Choroid plexus epithelial cell (primary cell): ENCODE data around the gene FRYL.

Experiments
- DNase-seq: peaks from one replicate; pipeline ENCODE4 v3.0.0-alpha.2; 2010; ENCODE audit warnings: low read depth
- H3K4me3 ChIP-seq: 2 replicates; pipeline ENCODE4 v1.5.1; 2011; ENCODE audit warnings: low read depth, mild to moderate bottlenecking, control low read depth, low read length, moderate library complexity
- TF ChIP-seq, protein P1 (sequence below): conservative IDR thresholded peaks from 2 replicates; pipeline ENCODE4 v1.5.1; 2011; ENCODE audit warnings: low read depth, mild to moderate bottlenecking, control low read depth, inconsistent platforms, low read length, moderate library complexity

Gene FRYL

DNA sequence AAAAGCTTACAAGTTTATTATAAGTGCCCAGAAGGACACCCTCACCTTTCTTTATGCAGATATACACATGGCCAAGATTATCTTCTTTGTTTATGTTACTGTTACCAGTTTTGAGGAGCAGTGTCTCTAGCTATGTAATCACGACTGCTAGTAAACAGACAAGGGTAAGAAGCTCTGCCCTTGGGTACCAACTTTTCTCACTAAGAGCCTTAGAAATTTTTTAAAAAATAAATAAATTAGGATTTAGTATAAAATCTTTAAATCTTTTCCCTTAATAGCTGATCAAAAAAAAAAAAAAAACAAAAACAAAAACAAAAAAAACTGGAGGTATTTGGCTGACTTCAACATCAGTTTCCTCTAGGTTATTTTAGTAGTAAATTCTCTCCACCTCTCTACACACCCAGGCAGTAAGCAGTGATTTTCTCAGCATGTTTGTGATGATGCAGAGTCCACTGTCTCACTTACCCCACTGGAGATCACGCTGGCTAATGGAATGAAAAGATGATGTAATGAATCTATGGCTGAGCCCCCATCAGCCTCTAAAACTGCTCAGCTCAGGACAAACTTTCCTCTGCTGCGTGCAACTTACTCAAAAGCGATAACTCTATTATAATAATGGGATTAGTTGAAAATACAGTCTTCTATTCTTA lies 125.9 kb downstream of the FRYL start:
- TF ChIP-seq, protein P1, sequence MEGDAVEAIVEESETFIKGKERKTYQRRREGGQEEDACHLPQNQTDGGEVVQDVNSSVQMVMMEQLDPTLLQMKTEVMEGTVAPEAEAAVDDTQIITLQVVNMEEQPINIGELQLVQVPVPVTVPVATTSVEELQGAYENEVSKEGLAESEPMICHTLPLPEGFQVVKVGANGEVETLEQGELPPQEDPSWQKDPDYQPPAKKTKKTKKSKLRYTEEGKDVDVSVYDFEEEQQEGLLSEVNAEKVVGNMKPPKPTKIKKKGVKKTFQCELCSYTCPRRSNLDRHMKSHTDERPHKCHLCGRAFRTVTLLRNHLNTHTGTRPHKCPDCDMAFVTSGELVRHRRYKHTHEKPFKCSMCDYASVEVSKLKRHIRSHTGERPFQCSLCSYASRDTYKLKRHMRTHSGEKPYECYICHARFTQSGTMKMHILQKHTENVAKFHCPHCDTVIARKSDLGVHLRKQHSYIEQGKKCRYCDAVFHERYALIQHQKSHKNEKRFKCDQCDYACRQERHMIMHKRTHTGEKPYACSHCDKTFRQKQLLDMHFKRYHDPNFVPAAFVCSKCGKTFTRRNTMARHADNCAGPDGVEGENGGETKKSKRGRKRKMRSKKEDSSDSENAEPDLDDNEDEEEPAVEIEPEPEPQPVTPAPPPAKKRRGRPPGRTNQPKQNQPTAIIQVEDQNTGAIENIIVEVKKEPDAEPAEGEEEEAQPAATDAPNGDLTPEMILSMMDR = no peak
- H3K4me3 ChIP-seq = peak overlapping the region; percentile 15
- DNase-seq = peak; percentile 51

- peak; percentile 78 for DNase-seq
- H3K4me3 ChIP-seq = peak overlapping the region; percentile 15
- TF ChIP-seq, protein P1 = no peak
These were observed 126.7 kb downstream of the FRYL start for GRCh38 chr4:48653217-48654014.

GRCh38 chr4:48651914-48652313 lies 128.2 kb downstream of the FRYL start:
- H3K4me3 ChIP-seq = no peak overlapping the region
- DNase-seq = no peak
- TF ChIP-seq, protein P1 = no peak

- TF ChIP-seq, protein P1 = no peak
- no peak for DNase-seq
These were observed 130.6 kb downstream of the FRYL start for GRCh38 chr4:48649505-48649904.

GRCh38 chr4:48645225-48645794 lies 134.8 kb downstream of the FRYL start:
- TF ChIP-seq, protein P1 = no peak
- H3K4me3 ChIP-seq = no peak overlapping the region
- no peak for DNase-seq

More at GRCh38 chr4:48649505-48649904, 130.6 kb downstream of the FRYL start:
- H3K4me3 ChIP-seq = no peak overlapping the region

DNA sequence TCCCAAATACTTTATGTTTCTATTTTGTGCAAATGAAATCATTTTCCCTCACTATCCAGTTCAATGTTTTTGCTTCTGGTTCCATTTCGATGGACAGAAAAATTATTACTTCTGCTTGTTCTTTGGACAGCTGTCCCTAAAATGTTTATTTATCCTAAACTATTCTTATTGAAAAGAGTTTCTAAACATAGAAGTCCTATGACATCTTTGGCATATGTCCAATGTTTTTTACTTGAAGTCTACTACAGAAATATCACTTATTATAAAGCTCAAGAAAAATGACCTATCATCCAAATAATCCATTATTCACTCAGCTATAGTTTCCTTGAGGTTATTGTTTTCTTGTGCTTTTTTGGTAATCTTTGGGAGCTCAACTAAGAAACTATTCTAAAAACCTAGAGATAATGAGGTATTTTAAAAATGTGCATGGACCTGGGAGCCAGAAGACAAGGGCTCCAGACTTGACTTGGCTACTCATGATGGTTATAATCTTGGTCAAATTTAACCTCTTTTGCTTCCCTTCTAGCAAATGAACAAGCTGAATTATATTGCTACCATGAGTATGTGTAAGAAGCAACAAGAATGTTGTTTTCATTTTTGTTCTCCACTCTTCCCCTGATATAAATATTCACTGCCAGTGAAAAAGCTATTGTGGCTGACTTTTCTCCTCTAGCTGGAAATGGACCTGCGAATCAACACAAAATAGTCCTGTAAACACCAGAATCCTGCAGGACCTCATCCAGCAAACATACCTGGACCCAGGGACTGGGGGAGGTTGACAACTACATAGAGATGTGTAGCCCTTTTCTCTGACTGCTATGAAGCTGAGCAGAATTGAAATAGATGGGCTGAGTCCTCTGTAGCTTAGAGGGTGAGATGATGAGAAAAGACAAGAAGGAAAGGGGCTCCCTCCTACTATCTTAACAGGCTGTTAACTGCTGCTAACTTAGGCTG lies 137.4 kb downstream of the FRYL start:
- peak; percentile 67 for DNase-seq
- no peak overlapping the region for H3K4me3 ChIP-seq
- TF ChIP-seq, protein P1 = no peak
